Measurements from ENCODE around the gene CPVL. TPM values are rescaled to one million over a fixed set of nuclear protein-coding genes. Genes with fewer than 3 reads are reported as not detected.

CPVL gene
- total RNA-seq, 1 donor from 2014 or later = 86.3 TPM

GRCh38 chr7:28999427-28999826, 146.9 kb downstream of the CPVL start:
- no peaks in the 10 kb centered on the region for H3K27me3 ChIP-seq (ENCODE audit: low read depth)
- H3K4me3 ChIP-seq = no peak overlapping the region
- intact Hi-C loops (cut with micrococcal nuclease) = no loop called here
- TF ChIP-seq, protein P1, sequence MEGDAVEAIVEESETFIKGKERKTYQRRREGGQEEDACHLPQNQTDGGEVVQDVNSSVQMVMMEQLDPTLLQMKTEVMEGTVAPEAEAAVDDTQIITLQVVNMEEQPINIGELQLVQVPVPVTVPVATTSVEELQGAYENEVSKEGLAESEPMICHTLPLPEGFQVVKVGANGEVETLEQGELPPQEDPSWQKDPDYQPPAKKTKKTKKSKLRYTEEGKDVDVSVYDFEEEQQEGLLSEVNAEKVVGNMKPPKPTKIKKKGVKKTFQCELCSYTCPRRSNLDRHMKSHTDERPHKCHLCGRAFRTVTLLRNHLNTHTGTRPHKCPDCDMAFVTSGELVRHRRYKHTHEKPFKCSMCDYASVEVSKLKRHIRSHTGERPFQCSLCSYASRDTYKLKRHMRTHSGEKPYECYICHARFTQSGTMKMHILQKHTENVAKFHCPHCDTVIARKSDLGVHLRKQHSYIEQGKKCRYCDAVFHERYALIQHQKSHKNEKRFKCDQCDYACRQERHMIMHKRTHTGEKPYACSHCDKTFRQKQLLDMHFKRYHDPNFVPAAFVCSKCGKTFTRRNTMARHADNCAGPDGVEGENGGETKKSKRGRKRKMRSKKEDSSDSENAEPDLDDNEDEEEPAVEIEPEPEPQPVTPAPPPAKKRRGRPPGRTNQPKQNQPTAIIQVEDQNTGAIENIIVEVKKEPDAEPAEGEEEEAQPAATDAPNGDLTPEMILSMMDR (IDR thresholded peaks at IDR 0.05; ENCODE audit: borderline replicate concordance) = no peak
- peak overlapping the region; percentile 66 for H3K27ac ChIP-seq (replicated peaks)
- no peaks in the 10 kb centered on the region for H3K36me3 ChIP-seq
- peaks cover 42% of the 10 kb centered on the region for H3K4me1 ChIP-seq
- no peaks in the 10 kb centered on the region for H3K9me3 ChIP-seq (replicated peaks)
- DNase-seq = no peak

GRCh38 chr7:28998105-28998504, 148.2 kb downstream of the CPVL start:
- H3K4me3 ChIP-seq = no peak overlapping the region
- H3K36me3 ChIP-seq = no peaks in the 10 kb centered on the region
- H3K27me3 ChIP-seq (ENCODE audit: low read depth) = no peaks in the 10 kb centered on the region
- no peak for DNase-seq
- TF ChIP-seq, protein P1 (IDR thresholded peaks at IDR 0.05; ENCODE audit: borderline replicate concordance) = no peak
- intact Hi-C loops (cut with micrococcal nuclease) = no loop called here
- H3K27ac ChIP-seq (replicated peaks) = peak overlapping the region; percentile 66
- no peaks in the 10 kb centered on the region for H3K9me3 ChIP-seq (replicated peaks)
- peaks cover 42% of the 10 kb centered on the region for H3K4me1 ChIP-seq

- Histone ChIP-seq H3K27ac (replicated peaks) (peak overlapping the region; percentile 66), H3K27me3 (ENCODE audit: low read depth) (no peaks in the 10 kb centered on the region), H3K4me3 (no peak overlapping the region), H3K4me1 (peaks cover 42% of the 10 kb centered on the region), H3K36me3 (no peaks in the 10 kb centered on the region), H3K9me3 (replicated peaks) (no peaks in the 10 kb centered on the region)
- no peak for DNase-seq
- TF ChIP-seq, protein P1 (IDR thresholded peaks at IDR 0.05; ENCODE audit: borderline replicate concordance) = no peak
- intact Hi-C loops (cut with micrococcal nuclease) = no loop called here
These were observed 149.5 kb downstream of the CPVL start for GRCh38 chr7:28996836-28997235.

GRCh38 chr7:28993371-28993770, 153.0 kb downstream of the CPVL start:
- H3K9me3 ChIP-seq (replicated peaks) = no peaks in the 10 kb centered on the region
- no peak for DNase-seq
- H3K4me3 ChIP-seq = no peak overlapping the region
- H3K27ac ChIP-seq (replicated peaks) = no peak overlapping the region
- H3K27me3 ChIP-seq (ENCODE audit: low read depth) = no peaks in the 10 kb centered on the region
- intact Hi-C loops (cut with micrococcal nuclease) = no loop called here
- H3K36me3 ChIP-seq = no peaks in the 10 kb centered on the region
- peaks cover 45% of the 10 kb centered on the region for H3K4me1 ChIP-seq
- TF ChIP-seq, protein P1 (IDR thresholded peaks at IDR 0.05; ENCODE audit: borderline replicate concordance) = no peak

GRCh38 chr7:28992798-28993197, 153.5 kb downstream of the CPVL start:
- no peak overlapping the region for H3K27ac ChIP-seq (replicated peaks)
- intact Hi-C loops (cut with micrococcal nuclease) = no loop called here

More at GRCh38 chr7:28992798-28993197, 153.5 kb downstream of the CPVL start:
- Histone ChIP-seq H3K27me3 (ENCODE audit: low read depth) (no peaks in the 10 kb centered on the region), H3K9me3 (replicated peaks) (no peaks in the 10 kb centered on the region), H3K4me3 (no peak overlapping the region), H3K4me1 (peaks cover 42% of the 10 kb centered on the region), H3K36me3 (no peaks in the 10 kb centered on the region)
- no peak for DNase-seq
- TF ChIP-seq, protein P1 (IDR thresholded peaks at IDR 0.05; ENCODE audit: borderline replicate concordance) = no peak
